ENCODE measurements around the gene GSTM4.

- TF ChIP-seq CTCF (IDR thresholded peaks at IDR 0.05; ENCODE audit: borderline replicate concordance, extremely low read depth, low read length, poor library complexity, severe bottlenecking): no peak
- TF ChIP-seq EZH2 (IDR thresholded peaks at IDR 0.05; ENCODE audit: borderline replicate concordance, low read depth, low read length, severe bottlenecking): no peak
Observed at GRCh38 chr1:109618661-109619575, 37.0 kb upstream of the GSTM4 start.

All from DND-41 (cell line).